CD4-positive, alpha-beta T cell treated with Interleukin-17A for 4 hours (primary cell): ENCODE results near the gene TBXAS1.

ENCODE experiments used
- DNase-seq: peaks from one replicate; pipeline ENCODE4 v3.0.0-alpha.2; 2020; ENCODE audit warnings: mixed read lengths

TBXAS1 gene

DNA sequence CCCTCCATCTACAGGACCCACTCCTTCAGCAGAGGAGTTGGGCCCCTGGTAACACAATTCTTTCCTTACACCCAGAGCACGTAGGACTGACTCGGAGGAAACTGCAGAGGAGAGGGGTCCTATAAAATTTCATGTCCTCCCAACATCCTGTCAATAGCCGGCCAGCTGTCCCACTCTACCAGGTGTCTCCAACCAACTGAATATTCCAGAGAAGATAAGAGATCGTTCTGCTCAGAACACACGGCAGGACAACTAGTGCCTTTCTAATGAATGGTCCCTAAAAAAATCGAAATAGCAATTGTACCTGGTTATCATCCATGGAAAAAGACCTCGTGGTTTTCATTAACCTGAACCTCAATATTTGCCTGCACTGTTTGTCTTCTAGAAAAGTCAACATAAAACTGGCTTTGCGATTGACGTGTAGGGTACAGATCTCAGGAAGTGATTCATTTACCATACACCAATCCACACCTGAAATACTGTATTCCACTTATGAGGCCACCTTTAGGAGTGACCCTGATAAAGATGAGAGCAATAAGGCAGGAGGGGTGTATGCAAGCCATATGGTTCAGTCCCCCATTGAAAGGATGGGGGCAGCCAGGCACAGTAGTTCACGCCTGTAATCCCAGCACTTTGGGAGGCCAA lies 121.9 kb downstream of the TBXAS1 start:
- no peak for DNase-seq

DNA sequence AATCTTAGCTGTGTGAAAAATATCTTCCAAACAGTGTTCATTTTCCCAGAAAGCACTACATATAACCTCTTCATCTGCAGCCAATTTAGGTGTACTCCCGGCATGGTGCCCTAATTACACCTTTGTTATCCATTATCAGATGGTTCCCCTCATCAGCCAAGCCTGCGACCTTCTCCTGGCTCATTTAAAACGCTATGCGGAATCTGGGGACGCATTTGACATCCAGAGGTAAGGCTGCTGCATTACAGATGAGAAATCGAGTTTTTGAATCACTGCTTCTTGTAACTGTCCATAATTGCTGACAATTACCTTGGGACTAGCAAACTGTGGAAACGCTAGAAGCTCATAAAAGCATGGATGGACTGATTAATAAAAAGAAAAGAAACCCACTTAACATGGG lies 124.2 kb downstream of the TBXAS1 start:
- no peak for DNase-seq

DNA sequence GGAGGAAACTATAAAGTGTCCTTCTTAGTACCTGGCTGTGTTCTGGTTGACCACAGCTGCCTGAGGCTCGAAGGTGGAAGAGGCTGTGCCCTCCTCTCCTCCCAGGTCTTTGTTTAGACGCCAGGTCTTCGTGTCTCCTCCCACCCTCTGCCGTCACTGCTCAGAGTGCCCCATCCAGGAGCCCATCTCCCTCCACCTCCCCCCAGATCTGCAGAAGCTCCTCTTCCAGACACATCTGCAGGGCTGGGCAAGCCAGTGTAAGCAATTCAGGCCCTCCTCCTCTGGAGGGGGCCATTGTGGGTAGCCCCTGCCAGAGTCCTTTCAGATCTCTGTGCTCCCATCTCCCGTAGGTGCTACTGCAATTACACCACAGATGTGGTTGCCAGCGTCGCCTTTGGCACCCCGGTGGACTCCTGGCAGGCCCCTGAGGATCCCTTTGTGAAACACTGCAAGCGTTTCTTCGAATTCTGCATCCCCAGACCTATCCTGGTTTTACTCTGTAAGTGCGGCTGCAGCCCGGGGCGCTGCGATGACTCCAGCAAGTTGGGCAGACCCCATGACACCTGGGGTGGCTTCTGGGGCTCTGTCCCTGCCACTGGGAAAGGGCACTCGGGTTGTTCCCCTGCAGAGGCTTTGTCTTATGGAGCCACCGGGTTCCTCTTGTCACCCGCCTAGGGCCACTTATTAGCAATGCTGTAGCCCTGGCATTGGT lies 126.2 kb downstream of the TBXAS1 start:
- no peak for DNase-seq

DNA sequence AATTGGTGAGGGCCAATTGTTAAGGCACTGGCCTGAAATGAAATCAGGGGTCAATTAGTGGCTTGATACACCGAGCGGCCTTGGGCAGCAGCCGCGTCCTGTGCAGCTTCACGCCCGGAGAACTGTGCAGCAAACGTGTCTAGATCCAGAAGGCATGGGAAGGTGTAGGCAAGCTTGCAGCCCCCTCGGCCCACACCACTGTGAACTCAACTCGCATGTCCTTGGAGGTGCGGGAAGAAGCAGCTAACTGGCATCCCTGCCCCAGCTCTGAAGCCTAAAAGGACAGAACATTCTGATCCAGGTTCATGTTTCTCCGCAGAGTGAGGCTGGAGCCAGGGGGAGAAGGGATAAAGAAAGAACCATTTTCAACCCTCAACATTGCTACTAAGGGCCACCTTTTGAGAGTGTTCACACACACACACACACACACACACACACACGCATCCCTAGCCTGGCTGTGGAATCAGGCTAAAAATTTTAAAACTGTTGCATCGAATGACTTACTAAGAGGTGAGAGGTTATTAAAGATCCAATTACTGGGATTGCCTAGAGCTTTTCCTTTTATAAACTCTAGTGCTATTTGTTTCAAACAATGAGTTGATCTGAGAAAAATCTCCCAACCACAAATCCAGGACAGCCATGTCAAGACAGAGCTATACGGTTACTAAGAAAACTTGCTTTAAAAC lies 129.7 kb downstream of the TBXAS1 start:
- DNase-seq: no peak

DNA sequence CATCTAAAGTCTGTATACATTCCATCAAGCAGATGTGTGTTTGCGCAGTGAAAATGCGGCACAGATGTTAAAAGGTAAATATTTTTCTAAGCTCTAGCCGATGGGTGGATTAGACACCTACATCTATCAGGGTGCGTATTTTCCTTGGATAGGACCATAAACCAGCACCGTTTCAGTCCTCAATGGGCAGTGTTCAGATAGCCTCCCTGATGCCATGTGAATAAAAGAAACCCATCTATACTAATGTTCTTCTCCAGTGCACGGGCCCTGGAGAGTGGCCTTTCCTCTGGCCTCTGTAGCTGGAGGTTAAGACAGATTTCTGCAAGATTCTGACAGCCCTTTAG lies 130.2 kb downstream of the TBXAS1 start:
- DNase-seq: no peak

DNA sequence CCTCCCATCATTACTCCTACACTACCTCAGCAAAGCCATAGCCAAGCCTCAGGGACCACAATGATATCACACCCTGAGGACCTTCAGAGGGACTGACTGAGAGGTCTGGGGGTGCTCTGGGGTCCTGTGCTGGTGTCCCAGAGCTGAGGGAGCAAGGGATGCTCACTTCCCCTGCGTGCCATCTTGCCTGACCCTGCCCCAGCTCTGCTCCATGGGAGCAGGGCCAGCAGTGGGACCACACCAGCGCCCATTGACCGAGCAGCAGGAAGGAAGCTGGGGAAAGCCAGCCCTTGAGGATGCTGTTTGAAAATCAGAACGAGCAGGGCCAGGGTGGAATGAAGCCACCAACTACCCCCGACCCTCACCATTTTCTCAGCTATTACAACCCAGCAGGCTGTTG lies 130.7 kb downstream of the TBXAS1 start:
- no peak for DNase-seq

DNA sequence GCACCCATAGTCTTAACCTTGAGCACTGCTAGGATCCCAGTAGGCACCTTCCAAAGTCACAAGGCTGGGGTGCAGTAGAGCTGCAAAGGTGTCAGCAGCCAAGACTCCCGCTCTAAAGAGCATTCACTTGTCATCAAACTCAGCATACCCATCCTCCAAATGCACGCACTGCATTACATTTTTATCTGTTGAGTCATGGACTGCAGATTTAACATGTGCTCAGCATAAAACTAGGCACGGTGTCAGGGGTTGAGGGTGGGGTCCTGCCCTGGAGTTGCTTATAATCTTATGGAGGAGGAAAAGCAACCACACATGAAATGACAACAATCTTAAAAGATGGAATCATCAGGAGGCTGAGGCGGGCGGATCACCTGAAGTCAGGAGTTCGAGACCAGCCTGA lies 131.1 kb downstream of the TBXAS1 start:
- no peak for DNase-seq

DNA sequence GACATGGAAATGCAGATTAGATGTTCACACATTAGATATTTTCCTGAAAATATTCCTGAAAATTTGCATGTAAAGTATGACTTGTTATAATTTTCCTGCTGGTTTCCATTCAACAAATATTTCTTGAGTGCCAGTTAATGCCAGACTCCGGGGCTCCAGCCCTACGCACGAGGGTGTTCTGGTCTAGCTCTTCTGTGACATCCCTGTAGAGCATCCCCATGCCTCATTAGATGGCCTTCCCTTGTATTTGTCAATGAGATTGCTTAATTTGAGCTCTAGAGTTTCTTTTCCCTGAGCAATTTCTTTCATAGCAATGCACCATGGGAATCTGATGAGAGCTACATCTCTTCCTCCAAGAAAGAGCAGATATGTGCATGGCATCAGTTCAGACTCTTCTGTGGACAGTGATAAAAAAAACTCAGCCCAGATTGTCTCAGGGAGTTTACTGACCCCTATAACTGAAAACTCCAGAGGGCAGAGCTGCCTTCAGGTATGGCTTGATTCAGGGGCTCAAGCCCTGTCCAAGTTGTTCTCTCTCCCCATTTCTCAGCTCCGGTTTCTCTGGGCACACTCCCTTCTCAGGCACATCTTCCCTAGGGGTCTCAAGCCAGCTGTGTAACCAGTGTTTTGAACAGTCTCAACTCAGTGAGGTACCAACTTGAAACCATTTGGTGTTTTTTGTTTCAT lies 137.0 kb downstream of the TBXAS1 start:
- no peak for DNase-seq

DNA sequence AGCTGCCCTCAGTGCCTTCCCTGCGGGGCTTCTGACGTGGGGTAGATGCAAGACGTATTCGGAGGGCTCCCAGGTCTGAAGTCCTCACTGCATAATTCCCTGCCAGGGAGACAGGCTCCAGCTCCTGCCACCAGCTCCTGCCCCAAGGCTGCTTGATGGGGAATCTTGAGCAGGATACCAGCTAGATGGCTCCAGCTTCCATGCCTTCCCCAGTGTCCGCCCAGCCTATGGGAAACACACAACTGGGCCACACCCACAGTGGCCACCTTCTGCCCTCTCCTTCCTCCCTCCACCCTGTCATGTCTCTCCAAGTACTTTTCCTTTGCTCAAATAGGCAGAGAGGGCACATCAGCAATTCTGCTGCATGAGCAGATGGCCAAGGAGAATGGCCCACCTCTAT lies 137.9 kb downstream of the TBXAS1 start:
- DNase-seq: no peak

DNA sequence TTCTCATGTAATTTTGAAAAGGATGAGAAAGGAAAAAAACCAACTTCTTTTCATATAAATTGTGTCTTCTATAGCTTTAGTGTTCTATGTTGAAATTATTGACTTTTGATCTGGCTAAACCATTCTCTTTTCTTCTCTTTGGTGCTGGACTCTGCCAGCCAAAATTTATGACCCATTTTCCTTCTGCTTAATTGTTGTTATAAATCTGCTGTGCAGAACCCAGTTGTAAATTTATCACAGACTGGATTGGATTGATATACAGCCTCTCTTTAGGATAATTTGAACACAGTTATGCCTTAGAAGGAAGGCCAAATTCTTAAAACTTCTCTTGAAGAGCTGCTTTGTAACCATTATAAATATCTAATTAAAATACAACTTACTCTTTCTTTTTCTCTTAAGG lies 139.9 kb downstream of the TBXAS1 start:
- DNase-seq: no peak

DNA sequence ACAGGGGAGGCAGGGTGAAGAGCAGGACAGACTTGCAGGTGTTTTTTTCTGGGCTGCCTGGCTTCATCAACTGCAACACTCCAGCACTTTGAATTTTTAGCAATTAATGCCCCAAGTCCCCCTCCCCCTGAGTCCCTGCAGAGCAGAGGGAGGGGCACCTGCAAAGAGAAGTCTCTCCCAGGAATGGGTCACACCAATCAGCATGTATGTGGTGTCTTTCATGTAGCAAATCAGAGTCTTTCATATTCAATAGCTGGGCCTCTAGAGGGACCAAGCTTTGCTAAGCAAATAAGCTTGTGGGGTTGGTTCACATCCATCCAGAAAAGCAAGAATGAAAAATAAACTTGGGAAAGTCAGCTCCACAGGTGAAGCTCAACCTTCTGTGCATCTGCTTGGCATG lies 143.0 kb downstream of the TBXAS1 start:
- no peak for DNase-seq

DNA sequence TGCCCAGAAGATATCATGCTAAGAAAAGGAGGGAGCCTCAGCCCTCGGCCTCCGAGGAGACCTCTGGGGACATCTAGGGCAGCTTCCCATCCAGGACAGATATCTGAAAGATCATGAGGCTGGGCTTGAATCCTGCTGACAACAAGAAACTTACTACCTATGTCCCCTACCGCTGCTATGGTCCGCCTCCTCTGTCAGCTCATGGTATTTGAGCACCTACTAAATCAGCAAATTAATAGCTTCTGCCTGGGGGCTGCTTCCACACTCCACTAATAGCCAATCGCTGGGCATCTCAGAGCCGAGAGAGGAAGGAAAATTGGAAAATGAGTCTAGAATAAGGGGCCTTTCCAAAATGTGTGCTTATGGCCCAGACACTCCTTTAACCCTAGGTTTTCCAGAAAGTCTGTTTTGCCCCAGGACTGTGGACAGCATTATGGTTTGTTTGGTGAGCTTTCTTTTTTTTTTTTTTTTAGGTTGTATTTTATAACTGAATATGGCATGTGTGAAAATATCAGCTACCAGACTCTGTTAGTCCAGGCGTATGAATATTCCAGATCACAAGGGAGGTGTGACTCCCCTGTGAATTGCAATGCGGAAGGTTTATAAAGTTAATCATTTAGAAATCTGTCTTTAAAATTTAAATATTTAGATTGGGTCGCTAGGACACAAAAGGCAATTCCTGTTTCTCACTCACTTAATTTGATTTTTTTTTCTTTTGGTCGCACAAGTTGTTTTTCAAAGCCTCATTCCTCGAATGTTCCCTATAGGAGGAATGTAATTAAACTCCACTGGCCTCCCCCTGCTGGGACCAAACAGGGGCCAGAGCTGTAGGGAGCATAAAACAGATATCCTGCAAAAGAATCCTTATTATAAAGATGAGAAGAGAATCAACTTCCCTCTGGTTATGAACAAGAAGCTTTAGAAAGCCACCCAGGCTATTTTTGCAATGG lies 144.3 kb downstream of the TBXAS1 start:
- DNase-seq: no peak

DNA sequence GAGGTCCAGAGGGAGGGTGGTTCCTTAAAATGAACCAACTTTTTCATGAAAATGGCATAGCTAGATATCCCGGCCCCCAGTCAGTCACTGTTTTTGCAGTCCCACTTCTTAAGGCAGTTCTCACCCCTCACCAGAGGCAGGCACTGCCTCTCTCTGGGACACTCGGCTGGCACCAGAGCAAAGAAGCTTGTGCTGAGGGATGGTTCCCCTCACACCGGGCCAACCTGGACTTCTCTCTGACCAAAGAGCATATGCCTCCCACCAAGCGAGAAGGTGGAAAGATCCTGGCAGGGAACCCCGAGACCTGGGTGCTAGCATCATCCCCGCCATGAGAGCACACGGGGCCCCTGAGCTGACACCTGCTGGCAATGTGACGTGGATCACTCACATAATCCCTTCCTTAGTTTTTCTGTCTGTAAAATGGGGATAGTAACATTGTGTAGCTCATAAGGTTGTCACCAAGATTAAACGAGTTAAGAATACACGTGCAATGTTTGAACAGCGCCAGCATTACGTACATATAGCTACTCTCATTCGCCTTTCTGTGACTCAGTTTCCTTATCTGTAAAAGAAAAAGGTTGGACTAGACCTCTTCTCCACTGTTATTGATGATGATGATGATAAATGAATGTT lies 145.2 kb downstream of the TBXAS1 start:
- DNase-seq: no peak

DNA sequence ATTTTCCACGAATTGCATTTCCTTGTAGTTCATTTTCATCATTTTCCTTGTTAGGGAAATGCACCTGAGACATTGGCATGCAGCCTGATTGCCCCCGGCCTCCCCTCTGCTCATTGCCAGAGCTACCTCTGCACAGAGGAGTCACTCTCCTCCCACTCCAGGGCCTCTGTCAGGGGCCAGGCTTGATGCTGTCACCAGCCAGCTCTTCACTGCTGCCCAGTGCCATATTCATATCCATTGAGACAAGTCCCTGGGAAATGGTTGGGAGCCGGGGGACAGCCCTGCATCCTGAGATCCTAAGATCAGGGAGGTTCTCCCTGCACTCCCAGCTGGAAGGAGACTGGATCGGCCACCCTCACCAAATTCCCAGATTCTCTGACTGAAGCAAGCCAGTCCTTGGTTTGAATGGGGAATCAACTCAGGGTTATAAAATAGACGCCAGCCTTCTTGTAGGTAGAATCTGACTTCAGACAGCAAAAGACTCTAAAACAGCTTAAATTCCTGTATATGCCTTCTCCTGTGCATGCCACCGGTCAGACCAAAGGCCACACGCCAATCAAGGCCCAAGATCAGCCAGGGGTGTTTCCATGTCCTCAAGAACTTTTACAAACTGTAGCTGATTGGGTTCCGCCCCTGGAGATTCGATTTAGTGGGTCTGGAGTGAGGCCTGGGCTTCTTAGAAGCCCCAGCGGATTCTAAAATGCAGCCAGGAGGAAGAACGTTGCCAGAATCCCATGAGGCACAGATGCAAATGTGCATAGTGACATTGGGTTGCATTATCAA lies 147.2 kb downstream of the TBXAS1 start:
- DNase-seq: no peak

DNA sequence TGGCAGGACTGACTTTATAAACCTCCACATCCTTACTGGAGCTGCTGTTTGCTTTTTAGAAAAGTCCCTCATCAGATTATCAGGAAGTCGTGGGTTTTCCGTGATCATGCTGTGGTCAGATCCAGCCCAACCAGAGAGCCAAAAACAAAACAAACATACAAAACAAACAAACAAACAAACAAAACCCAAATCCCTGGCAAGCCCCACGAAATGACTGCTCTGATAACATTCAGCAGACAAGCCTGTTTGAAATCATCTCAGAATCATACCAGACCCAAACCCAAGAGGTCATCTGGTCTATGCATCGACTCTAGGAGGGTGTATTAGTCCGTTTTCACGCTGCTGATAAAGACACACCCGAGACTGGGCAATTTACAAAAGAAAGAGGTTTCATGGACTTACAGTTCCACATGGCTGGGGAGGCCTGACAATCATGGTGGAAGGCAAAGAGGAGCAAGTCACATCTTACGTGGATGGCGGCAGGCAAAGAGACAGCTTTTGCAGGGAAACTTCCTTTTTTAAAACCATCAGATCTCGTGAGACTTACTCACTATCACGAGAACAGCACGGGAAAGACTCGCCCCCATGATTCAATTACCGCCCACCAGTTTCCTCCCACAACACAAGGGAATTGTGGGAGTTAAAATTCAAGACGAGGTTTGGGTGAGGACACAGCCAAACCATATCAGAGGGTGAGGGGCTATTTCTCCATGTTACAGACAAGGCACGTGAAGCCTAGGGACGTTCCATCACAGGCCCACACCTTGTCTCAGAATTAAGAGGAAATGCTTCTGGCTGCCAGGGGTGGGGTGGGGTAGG lies 148.0 kb downstream of the TBXAS1 start:
- no peak for DNase-seq

DNA sequence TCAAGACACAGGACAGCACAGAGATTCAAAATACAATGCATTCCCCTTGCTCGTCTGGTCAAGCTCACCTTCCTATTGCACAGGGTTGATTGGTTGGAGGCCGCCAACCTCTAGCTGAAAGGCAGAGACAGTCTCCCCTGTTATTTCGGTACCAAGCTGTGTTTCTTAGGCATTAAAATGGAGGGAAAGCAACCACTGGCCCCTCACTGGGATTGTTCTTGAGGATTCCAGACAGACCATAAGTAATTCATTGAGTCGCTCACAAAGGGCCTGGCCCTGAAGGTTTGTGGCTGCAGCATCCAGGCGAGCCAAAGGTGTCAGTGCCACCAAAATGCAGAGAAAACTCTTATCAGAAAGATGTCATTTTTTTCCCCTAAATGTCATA lies 152.4 kb downstream of the TBXAS1 start:
- no peak for DNase-seq

DNA sequence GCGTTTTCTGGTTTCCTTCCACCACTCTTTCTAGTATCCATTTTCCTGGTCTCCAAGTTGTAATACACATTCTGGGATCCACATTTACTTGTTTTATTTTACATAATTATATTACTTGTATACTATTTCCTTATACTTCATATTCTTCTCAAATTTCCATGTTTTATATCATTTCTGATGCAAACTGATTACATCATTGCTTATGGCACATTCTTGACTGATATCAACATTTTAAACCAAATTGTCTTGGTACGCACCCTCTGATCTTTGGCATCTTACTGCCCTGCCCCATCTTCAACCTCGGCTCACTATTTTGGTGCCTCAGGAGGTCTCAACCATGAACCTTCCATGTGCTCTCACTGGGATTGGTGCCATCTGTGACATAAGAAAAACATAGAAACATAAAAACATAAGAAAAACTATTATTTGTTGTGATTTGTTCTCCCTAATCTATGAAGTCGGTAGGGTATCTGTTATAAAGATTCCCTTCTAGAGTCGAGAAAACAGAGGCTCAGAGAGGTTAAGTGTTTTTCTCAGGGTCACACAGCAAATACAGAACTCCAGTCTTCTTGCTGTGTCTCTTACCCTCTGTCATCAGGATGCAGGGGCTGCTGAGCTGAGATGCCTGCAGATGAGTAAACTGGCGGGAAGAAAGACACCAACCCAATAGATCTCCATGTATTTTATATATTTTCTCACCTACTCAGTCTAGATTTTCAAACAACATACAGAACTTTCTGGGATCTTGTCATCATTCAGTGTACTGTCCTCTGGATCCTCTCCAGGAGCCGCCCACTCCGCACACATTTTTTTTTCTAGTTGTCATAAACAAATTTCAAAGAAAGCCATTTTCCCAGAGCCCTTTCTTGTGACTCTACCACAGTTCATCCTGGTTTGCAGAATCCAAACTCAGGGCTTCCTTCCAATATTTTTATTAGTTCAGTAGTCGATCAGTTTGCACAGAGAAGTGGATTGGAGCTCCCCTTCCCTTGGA lies 154.2 kb downstream of the TBXAS1 start:
- no peak for DNase-seq

DNA sequence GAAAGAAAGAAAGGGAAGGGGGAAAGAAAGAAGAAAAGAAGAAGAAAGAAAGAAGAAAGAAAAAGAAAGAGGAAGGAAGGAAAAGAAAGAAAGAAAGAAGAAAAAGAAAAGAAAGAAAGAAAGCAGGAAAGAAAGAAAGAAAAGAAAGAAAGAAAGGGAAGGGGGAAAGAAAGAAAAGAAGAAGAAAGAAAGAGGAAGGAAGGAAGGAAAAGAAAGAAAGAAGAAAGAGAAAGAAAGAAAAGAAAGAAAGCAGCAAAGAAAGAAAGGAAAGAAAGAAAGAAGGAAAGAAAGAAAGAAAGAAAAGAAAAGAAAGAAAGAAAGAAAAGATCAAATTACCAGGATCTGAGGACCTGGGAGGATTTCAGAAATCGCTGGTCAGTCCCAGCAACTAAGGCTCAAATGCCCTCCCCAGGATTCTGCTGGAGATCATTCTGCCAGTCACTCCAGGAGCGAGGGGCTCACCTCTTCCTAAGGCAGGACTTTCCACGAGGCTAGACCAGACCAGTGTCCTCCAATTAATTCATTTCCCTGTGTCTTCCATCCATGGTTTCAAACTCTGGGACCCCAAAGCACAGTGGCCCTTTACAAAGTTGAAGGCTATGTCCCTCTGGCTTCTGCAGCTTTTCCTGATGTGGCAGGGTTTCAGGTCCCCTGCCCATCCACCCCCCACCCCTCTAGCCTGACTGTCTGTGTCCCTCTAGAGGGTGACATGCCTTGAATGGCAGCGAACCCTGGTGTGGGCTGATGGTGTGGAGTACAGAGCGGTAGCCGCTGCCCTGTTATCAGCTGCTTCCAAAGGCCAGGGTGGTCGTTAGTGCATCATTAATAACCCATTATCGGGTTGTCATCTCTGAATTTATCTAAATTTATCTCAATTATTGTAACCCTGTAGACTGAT lies 155.8 kb downstream of the TBXAS1 start:
- no peak for DNase-seq
